GM23338 (cell line): ENCODE measurements around the gene CTNNA3.
A peak's percentile ranks its signal among the peaks of the same experiment; 100 is the strongest.

Source experiments
- EZH2phosphoT487 ChIP-seq: fragments of 200-600 bp; sonication (generic); IDR thresholded peaks from one replicate; pipeline ENCODE4 v1.8.1; 2018; ENCODE audit warnings: antibody characterized with exemption; ENCODE audit not compliant: unreplicated experiment
- POLR2AphosphoS5 ChIP-seq: IDR thresholded peaks from 2 replicates; pipeline ENCODE4 v1.6.1; 2016; ENCODE audit warnings: antibody characterized with exemption, low read depth
- TF ChIP-seq, protein P1 (sequence below), 2 experiments: fragments of 200-600 bp in 1 of 2; sonication (generic) in 1 of 2; conservative IDR thresholded peaks; 2 replicates each; pipeline versions ENCODE4 v1.5.1 to v1.6.1; 2016 to 2017; ENCODE audit warnings: antibody characterized with exemption in 2 of 2, low read depth in 2 of 2, mild to moderate bottlenecking in 2 of 2, moderate library complexity in 1 of 2
- TF ChIP-seq, protein P2 (sequence below): IDR thresholded peaks from 2 replicates; pipeline ENCODE4 v1.6.1; 2016; ENCODE audit warnings: antibody characterized with exemption

DNA sequence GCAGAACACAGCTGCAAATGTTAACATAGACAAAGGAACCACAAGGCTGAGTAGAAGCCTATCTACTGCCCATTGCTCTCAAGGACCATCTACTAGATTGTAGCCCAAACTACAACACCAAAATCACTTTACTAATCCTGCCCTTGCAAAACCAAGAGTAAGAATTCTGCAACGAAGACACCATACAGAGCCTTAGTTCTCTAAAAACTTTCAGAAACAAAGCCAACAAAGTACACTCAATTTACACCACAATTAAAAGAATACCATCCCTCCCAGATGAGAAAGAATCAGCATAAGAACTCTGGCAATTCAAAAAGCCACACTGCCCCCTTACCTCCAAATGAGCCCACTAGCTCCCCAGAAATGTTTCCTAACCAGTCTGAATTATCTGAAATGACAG is 294.3 kb downstream of the CTNNA3 start:
- no peak for TF ChIP-seq POLR2AphosphoS5
- TF ChIP-seq, protein P1, sequence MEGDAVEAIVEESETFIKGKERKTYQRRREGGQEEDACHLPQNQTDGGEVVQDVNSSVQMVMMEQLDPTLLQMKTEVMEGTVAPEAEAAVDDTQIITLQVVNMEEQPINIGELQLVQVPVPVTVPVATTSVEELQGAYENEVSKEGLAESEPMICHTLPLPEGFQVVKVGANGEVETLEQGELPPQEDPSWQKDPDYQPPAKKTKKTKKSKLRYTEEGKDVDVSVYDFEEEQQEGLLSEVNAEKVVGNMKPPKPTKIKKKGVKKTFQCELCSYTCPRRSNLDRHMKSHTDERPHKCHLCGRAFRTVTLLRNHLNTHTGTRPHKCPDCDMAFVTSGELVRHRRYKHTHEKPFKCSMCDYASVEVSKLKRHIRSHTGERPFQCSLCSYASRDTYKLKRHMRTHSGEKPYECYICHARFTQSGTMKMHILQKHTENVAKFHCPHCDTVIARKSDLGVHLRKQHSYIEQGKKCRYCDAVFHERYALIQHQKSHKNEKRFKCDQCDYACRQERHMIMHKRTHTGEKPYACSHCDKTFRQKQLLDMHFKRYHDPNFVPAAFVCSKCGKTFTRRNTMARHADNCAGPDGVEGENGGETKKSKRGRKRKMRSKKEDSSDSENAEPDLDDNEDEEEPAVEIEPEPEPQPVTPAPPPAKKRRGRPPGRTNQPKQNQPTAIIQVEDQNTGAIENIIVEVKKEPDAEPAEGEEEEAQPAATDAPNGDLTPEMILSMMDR (conservative IDR thresholded peaks at IDR 0.05; ENCODE audit: low read depth in 2 of 2), result peak; percentile 30 to 37
- TF ChIP-seq EZH2phosphoT487, result no peak
- TF ChIP-seq, protein P2, sequence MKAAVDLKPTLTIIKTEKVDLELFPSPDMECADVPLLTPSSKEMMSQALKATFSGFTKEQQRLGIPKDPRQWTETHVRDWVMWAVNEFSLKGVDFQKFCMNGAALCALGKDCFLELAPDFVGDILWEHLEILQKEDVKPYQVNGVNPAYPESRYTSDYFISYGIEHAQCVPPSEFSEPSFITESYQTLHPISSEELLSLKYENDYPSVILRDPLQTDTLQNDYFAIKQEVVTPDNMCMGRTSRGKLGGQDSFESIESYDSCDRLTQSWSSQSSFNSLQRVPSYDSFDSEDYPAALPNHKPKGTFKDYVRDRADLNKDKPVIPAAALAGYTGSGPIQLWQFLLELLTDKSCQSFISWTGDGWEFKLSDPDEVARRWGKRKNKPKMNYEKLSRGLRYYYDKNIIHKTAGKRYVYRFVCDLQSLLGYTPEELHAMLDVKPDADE, result no peak
